SW480 (cell line): ENCODE data around the gene MEAF6.
A peak's percentile ranks its signal among the peaks of the same experiment; 100 is the strongest.
"Not testable (repeated sequence)": the region's sequence is repeated elsewhere in the genome, so short reads cannot be mapped to it uniquely, and the experiment has no call there.

Source experiments
- DNase-seq: peaks from one replicate; pipeline ENCODE4 v3.0.0-alpha.2; 2016; ENCODE audit warnings: low spot score

The MEAF6 gene

DNA sequence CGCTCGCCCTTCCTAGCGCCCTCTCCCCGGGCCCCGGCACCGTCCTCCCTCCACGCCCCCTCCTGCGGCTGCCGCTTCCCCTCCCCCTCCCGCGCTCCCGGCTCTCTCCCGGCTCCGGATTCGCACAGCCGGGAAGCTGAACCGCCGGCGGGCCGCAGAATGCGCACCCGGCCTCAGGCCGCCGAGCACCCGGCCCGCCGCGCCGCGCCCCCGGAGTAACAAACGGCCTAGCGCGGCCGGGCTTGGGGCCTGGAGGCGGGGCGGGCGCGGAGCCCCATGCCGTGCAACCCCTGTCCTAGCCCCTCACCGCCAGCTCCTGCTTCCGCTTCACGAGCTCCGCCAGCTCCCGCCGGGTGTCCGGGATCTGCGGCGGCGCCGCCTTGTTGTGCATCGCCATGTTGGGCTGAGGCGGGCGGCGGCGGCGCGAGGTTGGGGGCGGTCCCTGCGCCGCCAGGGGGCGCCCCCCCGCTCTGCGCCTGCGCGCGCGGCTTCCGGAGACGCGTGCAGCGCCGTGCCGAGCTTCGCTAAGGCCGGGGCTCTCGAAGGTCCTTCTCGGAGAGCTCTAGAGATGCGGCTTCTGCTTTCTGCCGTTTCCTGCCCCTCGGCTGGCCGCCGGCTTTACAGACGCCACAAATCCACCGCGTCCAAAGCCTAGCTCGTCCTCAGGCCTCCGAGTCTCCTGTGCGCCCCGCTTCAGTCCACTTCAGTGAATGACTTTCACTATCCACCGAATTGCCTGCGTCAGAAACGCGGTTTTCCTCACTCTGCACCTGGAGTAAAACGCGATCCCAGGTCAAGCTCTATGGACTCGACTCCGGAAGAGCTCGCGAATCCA, at the start of gene MEAF6:
Gene MEAF6 (minus strand): TSS at position 417 of the 835 bp plus-strand sequence. CDS start 20 bp downstream, at position 397.
- peak; percentile 76 for DNase-seq

DNA sequence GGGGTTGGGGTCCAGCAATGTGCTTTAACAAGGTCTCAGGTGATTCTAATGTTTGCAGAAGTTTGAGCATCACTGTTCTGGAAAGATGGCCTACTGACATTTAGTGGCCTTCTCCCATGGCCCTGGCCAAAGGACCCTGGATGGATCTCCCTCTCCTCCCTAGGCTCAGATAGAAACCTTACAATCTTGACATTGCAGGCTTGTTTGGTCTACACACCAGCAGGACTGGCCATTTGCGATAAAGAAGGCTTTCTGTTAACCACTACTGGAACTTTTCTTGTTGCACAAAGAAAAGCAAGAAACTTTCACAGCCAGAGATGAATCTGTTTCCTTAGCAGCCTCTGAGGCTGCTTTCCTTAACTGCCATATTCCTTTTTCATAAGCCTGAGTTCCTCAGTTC, 48.4 kb upstream of the MEAF6 start:
- no peak for DNase-seq

DNA sequence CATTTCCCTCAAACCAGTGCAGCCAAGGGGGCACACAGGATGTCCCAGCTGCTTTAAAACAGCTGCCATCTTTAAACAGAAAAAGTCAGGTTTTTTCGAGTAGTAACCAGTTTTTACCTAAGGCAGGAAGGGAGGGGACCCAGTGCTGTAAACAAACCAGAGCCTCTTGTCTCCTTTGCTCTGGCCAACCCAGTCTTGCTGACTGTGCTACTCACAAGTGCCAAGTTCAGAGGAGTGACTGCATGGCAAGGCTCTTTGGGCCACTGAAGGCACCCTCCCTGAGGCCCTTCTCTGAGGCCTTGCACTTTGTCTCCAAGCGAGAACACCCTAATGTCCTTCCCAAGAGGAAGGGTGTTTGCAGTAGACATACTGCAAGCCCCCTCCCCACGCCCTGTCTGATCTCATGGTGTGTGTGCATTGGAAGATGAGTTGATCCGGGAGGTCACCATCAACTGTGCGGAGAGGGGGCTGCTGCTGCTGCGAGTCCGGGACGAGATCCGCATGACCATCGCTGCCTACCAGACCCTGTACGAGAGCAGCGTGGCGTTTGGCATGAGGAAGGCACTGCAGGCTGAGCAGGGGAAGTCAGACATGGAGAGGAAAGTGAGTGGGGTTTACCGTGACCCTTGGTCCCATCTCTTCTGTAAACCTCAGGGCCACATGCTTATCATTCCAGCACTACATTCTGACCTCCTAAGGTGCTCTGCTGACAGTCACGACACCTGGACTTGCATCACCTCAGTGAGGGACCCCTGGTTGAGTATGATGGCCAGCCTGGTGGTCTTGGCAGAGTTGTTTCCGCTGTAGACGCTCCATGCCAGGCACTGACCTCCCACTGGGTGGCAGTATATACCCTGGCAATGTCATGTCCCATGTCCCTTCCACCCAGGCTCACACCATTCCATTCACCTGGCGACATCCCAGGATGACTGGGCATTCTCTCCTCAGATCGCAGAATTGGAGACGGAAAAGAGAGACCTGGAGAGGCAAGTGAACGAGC, 46.9 kb upstream of the MEAF6 start:
- DNase-seq, result peak; percentile 15

DNA sequence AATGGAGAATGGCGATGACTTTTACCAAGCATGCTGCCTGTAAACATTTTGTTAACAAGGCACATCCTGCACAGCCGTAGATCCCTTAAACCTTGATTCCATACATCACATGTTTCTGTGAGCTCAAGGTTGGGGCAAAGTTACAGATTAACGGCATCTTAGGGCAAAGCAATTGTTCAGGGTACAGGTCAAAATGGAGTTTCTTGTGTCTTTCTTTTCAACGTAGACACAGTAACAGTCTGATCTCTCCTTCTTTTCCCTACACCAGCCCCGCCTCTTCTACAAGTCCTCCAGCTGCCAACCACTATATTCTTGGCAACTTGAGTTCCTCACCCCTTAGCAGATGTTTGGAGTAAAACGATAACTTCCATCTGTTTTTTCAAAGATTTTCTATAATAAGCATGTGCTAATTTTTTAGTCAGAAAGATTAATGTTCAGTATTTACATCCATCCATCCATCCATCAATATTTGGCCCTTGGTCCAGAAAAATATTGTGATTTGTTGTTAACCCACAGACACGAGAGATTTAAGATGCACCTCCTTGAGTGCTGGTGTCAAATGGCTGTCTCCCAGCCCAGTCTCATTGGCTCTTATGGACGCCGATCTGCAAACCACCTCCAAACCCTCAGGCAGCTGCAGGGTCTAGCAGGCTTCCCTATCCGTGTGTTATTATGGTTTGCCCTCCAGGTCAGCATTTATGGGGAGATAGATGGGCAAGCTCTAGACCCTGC, 46.0 kb upstream of the MEAF6 start:
- no peak for DNase-seq

DNA sequence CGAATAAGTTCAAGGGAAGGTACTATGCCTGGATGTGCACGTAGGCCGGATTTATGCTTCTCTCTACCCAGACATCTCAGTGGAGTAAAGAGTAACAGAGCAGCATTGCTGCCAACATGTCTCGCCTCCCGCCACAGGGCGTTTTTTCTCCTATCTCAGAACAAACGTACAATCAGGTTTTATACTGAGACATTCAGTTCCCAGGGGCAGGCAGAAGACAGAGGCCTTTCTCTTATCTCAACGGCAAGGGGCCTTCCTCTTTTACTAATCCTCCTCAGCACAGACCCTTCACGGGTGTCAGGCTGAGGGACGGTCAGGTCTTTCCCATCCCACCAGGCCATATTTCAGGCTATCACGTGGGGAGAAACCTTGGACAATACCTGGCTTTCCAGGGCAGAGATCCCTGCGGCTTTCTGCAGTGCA, 45.4 kb upstream of the MEAF6 start:
- not testable (repeated sequence) for DNase-seq

DNA sequence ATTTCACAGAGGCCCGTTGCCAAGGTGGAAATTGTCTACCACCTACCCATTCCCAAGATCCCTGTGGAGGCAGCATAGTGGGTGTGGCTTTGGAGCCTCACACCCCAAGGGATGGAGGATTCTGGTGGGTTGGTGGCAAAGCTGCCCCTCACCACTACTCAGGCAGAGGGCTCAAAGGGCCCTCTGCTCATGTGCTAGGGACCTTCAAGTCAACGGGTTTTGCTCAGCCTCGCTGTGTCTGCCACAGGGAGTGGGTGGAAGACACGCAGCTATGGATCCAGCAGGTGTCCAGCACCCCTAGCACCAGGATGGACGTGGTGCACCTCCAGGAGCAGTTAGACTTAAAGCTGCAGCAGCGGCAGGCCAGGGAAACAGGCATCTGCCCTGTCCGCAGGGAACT, 44.5 kb upstream of the MEAF6 start:
- DNase-seq, result no peak

DNA sequence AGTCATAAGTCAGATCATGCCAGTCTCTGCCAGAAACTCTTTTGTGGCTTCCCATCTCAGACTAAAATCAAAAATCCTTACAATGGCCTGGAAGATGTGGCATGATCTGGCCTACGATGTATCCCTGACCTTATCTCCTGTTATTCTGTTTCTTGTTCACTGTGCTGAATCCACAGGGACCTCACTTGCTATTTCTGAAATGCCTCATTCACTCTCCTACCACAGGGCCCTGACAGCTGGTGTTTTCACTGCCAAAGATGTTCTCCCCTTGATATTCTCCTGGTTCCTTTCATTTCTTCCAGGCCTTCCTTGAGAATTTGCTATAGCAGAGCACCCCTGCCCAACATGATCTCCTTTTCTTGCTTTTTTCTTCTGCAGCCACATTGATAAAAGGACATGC, 43.8 kb upstream of the MEAF6 start:
- DNase-seq, result no peak

DNA sequence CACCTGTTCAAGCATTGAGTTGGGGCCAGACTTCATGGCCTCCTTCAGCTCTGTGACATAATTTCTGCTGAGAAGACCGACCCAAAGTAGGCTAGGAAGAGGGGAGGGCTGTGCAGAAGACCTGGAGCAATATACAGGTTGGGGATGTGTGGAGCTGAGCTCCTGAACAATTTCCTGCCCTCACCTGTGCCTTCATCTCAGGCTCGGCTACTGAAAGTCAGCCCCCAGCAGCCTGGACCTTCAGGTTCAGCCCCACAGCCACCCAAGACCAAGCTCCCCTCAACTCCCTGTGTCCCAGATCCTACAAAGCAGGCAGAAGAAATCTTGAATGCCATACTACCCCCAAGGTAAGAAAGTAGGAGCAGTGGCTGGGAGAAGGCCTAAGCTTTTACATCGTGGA, 42.8 kb upstream of the MEAF6 start:
- DNase-seq, result no peak

DNA sequence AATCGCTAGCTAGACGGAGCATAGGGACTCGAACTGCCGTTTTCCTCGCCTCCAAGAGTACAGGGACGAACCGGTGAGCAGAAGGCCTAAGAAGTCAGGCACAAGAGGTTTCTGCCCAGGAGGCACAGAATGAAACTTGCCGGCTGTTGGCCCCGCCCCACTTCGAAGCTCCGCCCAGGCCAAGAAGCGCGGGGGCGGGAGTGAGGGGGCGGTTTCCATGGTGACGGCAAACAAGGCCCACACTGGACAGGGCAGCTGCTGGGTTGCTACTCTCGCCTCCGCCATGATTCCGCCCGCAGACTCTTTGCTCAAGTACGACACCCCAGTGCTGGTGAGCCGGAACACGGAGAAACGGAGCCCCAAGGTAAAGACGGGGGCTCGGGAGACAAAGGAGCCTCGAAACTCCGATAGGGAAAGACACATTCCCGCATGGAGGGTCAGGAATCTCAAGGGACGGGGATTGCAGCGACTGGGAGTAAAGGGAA, 42.2 kb upstream of the MEAF6 start, which contains the start of gene DNALI1:
Gene DNALI1 (plus strand): TSS at position 229 of the 485 bp plus-strand sequence. CDS start 55 bp downstream, at position 284.
- DNase-seq, result no peak

DNA sequence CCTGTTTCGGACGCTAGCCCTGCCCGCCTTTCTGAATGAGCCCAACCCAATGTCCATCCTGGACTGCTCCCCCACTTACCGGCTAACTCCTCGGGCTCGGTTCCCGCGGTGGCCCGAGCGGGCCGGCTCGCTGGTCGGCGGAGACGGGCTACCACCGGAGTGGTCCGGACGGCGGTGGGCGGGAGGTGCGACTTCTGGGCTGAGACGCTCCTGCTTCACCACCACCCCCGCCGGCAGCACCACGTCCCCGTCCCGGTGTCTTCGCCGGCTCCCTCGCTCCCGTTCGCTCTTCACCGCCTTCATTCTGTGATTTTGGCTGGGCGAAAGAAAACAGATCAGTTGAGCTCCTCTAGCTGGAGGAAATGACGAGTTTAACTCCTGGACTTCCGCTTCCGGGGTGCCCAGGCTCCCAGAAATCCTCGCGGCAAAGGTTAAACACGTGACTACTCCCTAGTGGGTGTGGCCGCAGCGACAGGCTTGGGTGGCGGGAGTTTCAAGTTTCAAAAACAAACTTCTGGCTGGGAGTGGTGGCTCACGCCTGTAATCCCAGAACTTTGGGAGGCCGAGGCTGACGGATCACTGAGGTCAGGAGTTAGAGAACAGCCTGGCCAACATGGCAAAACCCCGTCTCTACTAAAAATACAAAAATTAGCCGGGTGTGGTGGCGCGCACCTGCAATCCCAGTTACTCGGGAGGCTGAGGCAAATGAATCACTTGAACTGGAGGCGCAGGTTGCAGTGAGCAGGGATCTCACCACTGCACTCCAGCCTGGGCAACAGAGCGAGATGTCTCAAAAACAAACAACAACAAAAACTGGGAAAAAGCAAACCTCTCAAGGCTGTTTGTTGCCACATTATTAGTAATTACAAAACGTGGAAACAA, 39.6 kb upstream of the MEAF6 start, which contains the start of gene SNIP1:
Gene SNIP1 (minus strand): TSS at position 367 of the 882 bp plus-strand sequence. CDS start 64 bp downstream, at position 303.
- DNase-seq, result peak; percentile 92

DNA sequence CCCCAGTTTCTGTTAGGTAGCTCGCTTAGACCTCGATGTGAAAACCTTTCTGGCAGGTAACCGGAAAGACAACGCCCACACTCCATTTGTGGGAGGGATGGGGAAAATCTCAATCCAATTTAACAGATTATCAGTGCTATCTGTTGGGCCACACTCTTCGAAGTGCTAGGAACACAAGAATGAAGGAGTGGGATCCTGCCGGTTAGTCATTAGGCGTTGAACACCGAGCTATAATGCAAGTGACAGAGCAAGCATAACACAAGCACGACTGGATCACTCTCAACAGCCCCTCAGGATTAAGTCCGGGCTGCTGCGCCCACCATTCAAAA, 39.0 kb upstream of the MEAF6 start:
- DNase-seq, result no peak

DNA sequence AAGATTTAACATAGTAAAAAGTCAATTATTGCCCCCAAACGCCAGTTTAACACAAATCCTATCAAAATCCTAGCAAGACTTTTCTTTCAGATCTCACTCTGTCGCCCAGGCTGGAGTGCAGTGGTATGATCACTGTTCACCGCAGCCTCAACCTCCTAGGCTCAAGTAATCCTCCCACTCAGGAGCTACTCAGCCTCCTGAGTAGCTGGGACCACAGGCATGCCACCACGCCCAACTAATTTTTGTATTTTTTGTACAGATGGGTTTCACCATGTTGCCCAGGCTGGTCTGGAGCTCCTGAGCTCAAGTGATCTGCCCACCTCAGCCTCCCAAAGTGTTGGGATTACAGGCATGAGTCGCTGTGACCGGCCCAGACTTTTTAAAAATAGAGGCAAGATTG, 34.8 kb upstream of the MEAF6 start:
- DNase-seq, result no peak

DNA sequence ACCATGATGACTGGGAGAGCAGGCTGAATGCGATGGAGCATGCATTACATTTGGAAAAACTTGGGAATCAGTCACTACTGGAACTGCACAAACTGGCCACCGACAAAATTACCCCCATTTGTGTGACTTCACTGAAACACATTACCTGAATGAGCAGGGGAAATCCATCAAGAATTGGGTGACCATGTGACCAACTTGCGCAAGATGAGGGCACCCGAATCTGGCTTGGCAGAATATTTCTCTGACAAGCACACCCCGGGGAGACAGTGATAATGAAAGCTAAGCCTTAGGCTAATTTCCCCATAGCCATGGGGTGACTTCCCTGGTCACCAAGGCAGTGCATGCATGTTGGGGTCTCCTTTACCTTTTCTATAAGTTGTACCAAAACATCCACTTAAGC, 30.5 kb upstream of the MEAF6 start:
- no peak for DNase-seq

DNA sequence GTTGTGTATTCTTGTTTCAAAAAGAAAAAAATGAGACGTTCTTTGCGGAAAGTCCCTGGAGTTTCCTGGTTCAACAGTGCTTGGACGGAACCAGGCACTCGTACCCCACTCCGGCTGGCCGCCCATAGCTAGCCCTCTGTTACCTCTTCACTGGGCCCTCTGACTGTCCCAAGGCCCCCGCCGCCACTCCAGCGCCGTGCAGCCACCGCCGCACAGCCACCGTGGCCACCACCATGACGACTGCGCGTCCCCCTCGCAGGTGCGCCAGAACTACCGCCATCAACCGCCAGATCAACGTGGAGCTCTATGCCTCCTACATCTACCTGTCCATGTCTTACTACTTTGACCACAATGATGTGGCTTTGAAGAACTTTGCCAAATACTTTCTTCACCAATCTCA, 30.0 kb upstream of the MEAF6 start:
- DNase-seq, result no peak

DNA sequence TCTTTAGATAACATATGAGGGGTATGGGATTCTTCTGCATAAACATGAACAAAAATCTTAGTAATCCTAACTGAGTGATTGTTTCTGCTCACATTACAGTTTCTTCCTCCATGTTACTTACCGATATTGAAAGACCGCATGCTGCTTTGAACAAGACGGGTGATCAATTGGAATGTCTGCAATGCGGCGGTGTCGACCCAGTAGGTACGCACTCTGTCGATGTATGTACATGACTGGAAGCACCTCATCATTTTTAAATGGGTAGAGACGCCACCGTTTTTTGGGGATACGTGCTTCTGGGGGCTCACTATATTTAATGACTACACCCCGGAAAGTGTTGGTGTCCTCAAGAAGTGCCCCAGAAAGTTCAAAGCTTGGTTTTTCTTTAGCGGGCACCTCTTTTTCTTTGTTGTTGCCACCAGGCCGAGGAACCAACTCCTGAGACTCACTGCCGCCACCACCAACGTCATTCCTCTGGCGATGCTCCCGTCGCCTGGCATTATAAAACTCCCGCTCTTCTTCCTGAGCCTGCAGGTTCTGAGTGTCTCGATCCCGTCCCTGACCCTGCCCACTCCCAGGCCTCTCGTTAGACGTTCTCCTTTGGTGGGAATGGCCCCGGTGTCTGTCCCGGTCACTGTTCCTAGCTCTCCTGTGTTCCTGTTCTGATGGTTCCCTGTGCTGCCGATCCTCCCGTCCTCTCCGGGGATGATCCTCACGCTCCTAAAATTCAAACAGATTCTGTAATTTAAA, 25.6 kb upstream of the MEAF6 start:
- no peak for DNase-seq

DNA sequence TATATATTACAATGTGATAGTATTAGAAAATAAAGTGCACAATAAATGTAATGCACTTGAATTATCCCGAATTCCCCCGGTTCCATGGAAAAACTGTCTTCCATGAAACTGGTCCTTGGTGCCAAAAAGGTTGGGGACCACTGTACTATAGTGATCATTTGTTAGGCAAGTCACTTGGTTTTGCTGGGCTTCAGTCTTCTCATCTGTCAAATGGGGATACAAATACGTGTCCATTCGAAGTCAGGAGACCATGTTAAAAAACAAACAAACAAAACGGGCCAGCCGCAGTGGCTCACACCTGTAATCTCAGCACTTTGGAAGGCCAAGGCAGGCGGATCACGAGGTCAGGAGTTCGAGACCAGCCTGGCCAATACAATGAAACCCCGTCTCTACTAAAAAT, 24.6 kb upstream of the MEAF6 start:
- not testable (repeated sequence) for DNase-seq

DNA sequence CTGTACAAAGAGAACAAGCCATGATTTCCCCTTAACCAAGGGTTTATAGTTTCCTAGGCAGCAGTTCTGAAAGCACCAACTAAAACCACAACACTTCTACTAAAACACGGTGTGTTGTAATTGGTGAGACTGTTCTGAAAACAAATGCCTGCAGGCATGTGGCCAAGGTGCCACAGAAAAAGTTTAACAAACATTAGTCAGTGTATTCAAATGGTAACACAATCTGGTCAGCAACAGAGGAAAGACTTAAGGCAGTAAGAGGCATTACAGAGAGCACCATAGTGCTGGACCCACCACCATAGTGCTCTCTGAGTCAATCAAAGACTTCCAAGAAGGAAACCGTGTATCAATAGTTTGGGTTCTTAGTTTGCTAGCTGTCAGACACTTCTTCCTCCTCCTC, 22.8 kb upstream of the MEAF6 start:
- no peak for DNase-seq

DNA sequence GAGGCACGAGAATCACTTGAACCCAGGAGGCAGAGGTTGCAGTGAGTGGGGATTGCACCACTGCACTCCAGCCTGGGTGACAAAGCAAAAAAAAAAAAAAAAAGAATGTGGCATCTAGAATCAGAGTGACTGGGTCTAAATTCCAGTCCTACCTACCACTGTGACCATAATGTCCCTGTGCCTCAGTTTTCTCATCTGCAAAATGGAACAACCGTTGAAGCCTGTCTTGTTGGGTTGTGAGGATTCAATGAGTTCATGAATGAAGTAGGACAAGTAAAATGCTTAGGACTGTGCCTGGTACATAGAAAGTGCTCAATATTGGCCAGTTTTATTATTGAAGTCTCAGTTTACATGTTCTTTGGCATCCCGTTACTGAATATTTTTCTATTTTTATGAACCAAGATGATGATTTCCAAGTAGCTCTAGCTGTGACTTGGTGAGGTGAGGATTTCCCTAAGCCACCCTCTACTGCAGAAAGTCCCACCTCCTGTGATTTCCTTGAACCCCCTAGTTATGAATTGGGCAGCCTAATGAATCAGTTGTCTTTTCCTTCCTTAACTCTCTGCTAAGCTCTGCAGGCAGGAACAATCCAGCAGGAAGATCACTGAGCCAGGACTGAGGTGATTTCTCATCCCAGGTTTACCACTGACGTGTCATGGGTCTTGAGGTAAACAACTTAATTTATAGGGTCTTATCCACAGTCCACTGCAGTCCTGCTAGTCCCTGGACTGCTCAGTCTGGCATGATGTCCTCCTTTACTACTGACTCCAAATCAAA, 18.9 kb upstream of the MEAF6 start:
- DNase-seq, result no peak
